Thoracic aorta (tissue), 2 donors: Measurements from ENCODE around the gene ACTA2. TPM values are rescaled to one million over a fixed set of nuclear protein-coding genes. Genes with fewer than 3 reads are reported as not detected.
A peak's percentile ranks its signal among the peaks of the same experiment; 100 is the strongest.

Experiments
- ATAC-seq: fragments of 150-250 bp; one replicate; pipeline ENCODE4 v1.8.0; 2017; ENCODE audit warnings: low read depth; ENCODE audit not compliant: insufficient number of reproducible peaks, low FRiP score
- DNase-seq: peaks from one replicate; pipeline ENCODE4 v3.0.0-alpha.2; 2020; ENCODE audit warnings: low spot score
- H3K27ac ChIP-seq, 2 donors: fragments of 200-600 bp; sonication (generic); 1 replicate in 1 of 2; 2 replicates in 1 of 2; pipeline ENCODE4 v1.5.1; 2016; ENCODE audit warnings: mild to moderate bottlenecking in 2 of 2, moderate library complexity in 2 of 2
- H3K27me3 ChIP-seq: fragments of 200-600 bp; sonication (generic); replicated peaks from 2 replicates; pipeline ENCODE4 v1.6.0; 2016; ENCODE audit warnings: mild to moderate bottlenecking; ENCODE audit not compliant: insufficient read depth
- H3K36me3 ChIP-seq: fragments of 200-600 bp; sonication (generic); one replicate; pipeline ENCODE4 v1.5.1; 2016
- H3K4me1 ChIP-seq, 2 donors: fragments of 200-600 bp; sonication (generic); 1 replicate in 1 of 2; 2 replicates in 1 of 2; pipeline versions ENCODE4 v1.5.1 to v1.6.0; 2016; ENCODE audit warnings: low read depth in 2 of 2, mild to moderate bottlenecking in 1 of 2; ENCODE audit not compliant: control insufficient read depth in 1 of 2
- H3K4me3 ChIP-seq: fragments of 200-600 bp; sonication (generic); 2 replicates; pipeline ENCODE4 v1.5.1; 2016; ENCODE audit warnings: mild to moderate bottlenecking
- H3K9me3 ChIP-seq: fragments of 200-600 bp; sonication (generic); 2 replicates; pipeline ENCODE4 v1.5.1; 2016
- CTCF ChIP-seq: fragments of 200-600 bp; sonication (generic); IDR thresholded peaks from one replicate; pipeline ENCODE4 v1.5.1; 2019; ENCODE audit warnings: antibody characterized with exemption
- total RNA-seq, 2 donors: library from RNA; depleted of rRNA; stranded (reverse); fragments of >200 nt; gene quantifications; one replicate each; pipeline versions ENCODE4 v1.1.0 to v1.2.3, GENCODE V29; 2016

ACTA2 gene
- total RNA-seq, 2 donors from 2014 or later, result 4,797 to 12,240 TPM

- Histone ChIP-seq H3K27ac (no peak overlapping the region), H3K36me3 (no peaks in the 10 kb centered on the region), H3K4me1 (peaks cover 26 to 42% of the 10 kb centered on the region in 2 donors), H3K9me3 (no peaks in the 10 kb centered on the region), H3K4me3 (no peak overlapping the region), H3K27me3 (no peaks in the 10 kb centered on the region)
- ATAC-seq (no peak), DNase-seq (no peak)
- TF ChIP-seq CTCF, result no peak
These were observed 42.7 kb upstream of the ACTA2 start for GRCh38 chr10:88995156-88995876.

- Histone ChIP-seq H3K4me1 (peaks cover 27 to 54% of the 10 kb centered on the region in 2 donors), H3K4me3 (no peak overlapping the region), H3K27ac (no peak overlapping the region), H3K36me3 (no peaks in the 10 kb centered on the region), H3K9me3 (no peaks in the 10 kb centered on the region), H3K27me3 (no peaks in the 10 kb centered on the region)
- no peak for TF ChIP-seq CTCF
- ATAC-seq, result no peak
- DNase-seq, result no peak
These were observed 41.4 kb upstream of the ACTA2 start for GRCh38 chr10:88994019-88994418.

- Histone ChIP-seq H3K36me3 (no peaks in the 10 kb centered on the region), H3K4me1 (peaks cover 27 to 64% of the 10 kb centered on the region in 2 donors), H3K4me3 (peak overlapping the region; percentile 97), H3K27ac (no peak overlapping the region), H3K9me3 (no peaks in the 10 kb centered on the region), H3K27me3 (no peaks in the 10 kb centered on the region)
- no peak for DNase-seq
- TF ChIP-seq CTCF, result no peak
- no peak for ATAC-seq
These were observed 40.5 kb upstream of the ACTA2 start for GRCh38 chr10:88992921-88993524.

GRCh38 chr10:88991899-88992320, 39.3 kb upstream of the ACTA2 start:
- Histone ChIP-seq H3K4me1 (peaks cover 37 to 69% of the 10 kb centered on the region in 2 donors), H3K9me3 (no peaks in the 10 kb centered on the region), H3K27me3 (no peaks in the 10 kb centered on the region), H3K4me3 (peak overlapping the region; percentile 97), H3K27ac (peak overlapping the region; percentile 87 to 88), H3K36me3 (no peaks in the 10 kb centered on the region)
- TF ChIP-seq CTCF, result no peak
- ATAC-seq (no peak), DNase-seq (no peak)

GRCh38 chr10:88991161-88991898, 38.8 kb upstream of the ACTA2 start:
- DNase-seq, result peak; percentile 35
- TF ChIP-seq CTCF, result no peak
- Histone ChIP-seq H3K4me1 (peaks cover 37 to 70% of the 10 kb centered on the region in 2 donors), H3K27ac (peak overlapping the region; percentile 87 to 88), H3K36me3 (no peaks in the 10 kb centered on the region), H3K27me3 (no peaks in the 10 kb centered on the region), H3K4me3 (peak overlapping the region; percentile 97), H3K9me3 (no peaks in the 10 kb centered on the region)
- no peak for ATAC-seq
